IPS DF 6.9 (cell line): ENCODE results near the gene CHAC2.

Experiments used
- DNase-seq: peaks from one replicate; pipeline ENCODE4 v3.0.0-alpha.2; 2013; ENCODE audit warnings: low read depth, low spot score
- H3K27ac ChIP-seq: one replicate; pipeline ENCODE4 v1.5.1; 2013; ENCODE audit warnings: low read length, control low read depth
- H3K27me3 ChIP-seq: 2 replicates; pipeline ENCODE4 v1.6.1; 2013; ENCODE audit warnings: mild to moderate bottlenecking, low read length; ENCODE audit not compliant: control insufficient read depth, insufficient read depth
- H3K36me3 ChIP-seq: 2 replicates; pipeline ENCODE4 v1.6.1; 2013; ENCODE audit warnings: low read length; ENCODE audit not compliant: control insufficient read depth, insufficient read depth
- H3K4me1 ChIP-seq: 2 replicates; pipeline ENCODE4 v1.6.1; 2013; ENCODE audit warnings: low read length; ENCODE audit not compliant: control insufficient read depth, insufficient read depth
- H3K4me3 ChIP-seq: 2 replicates; pipeline ENCODE4 v1.5.1; 2013; ENCODE audit warnings: mild to moderate bottlenecking, low read length
- H3K9me3 ChIP-seq: 2 replicates; pipeline ENCODE4 v1.6.1; 2013; ENCODE audit warnings: low read length, inconsistent platforms; ENCODE audit not compliant: control insufficient read depth, insufficient read depth
- WGBS: extraction: QIAGEN DNeasy Blood & Tissue Kit; methylation state at CpG from one replicate; pipeline ENCODE4 v1.1.7; 2013; ENCODE audit warnings: mixed read lengths, missing lambda C conversion rate; ENCODE audit not compliant: insufficient read length, insufficient coverage; 5-methylcytosine and 5-hydroxymethylcytosine counted together

CHAC2 gene

DNA sequence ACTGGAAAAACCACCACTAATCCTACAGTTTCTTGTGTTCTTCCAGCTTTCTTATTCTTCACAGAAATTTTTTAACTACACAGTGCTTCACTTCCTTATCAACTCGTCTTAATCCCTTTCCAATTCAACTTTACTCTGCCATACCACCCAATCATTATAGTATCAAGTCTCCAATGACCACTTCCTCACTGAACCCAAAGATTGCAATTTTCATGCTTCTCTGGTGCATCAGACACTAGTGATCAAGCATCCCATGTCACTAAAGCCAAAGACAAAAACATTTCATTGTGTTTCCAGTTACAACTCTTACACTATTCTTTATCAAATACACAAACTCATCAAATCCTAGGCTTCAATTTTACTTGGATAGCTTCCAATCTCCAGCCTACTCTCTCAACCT, 9.5 kb downstream of the CHAC2 start:
- H3K4me1 ChIP-seq: no peaks in the 10 kb centered on the region
- H3K27ac ChIP-seq: no peak overlapping the region
- WGBS: 100% methylated on average over 1 of the region's 1 CpG
- no peaks in the 10 kb centered on the region for H3K36me3 ChIP-seq
- DNase-seq: no peak
- no peak overlapping the region for H3K4me3 ChIP-seq
- no peaks in the 10 kb centered on the region for H3K9me3 ChIP-seq
- no peaks in the 10 kb centered on the region for H3K27me3 ChIP-seq

DNA sequence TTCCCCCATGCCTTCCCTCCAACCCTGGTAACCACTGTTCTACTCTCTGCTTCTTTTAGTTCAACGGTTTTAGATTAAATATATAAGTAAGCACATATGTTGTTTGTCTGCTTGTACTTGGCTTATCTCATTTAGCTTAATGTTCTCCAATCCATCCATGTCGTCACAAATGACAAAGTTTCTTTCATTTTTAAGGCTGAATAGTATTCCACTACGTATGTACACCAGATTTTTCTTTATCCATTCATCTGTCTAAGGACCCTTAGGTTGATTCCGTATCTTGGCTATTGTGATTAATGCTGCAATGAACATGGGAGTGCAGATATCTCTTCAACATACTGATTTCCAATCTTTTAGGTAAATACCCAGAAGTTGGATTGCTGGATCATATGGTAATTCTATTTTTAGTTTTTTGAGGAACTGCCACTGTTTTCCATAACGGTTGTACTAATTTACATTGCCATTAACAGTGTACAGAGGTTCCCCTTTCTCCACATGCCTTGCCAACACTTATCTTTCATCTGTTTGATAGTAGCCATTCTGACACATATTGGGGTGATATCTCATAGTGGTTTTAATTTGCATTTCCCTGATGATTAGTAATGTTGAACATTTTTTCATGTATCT, 11.0 kb downstream of the CHAC2 start:
- H3K36me3 ChIP-seq: no peaks in the 10 kb centered on the region
- H3K27me3 ChIP-seq: no peaks in the 10 kb centered on the region
- no CpG with 5 or more reads among the region's 5 CpGs for WGBS
- H3K4me3 ChIP-seq: no peak overlapping the region
- no peak for DNase-seq
- H3K4me1 ChIP-seq: no peaks in the 10 kb centered on the region
- no peak overlapping the region for H3K27ac ChIP-seq
- H3K9me3 ChIP-seq: no peaks in the 10 kb centered on the region

DNA sequence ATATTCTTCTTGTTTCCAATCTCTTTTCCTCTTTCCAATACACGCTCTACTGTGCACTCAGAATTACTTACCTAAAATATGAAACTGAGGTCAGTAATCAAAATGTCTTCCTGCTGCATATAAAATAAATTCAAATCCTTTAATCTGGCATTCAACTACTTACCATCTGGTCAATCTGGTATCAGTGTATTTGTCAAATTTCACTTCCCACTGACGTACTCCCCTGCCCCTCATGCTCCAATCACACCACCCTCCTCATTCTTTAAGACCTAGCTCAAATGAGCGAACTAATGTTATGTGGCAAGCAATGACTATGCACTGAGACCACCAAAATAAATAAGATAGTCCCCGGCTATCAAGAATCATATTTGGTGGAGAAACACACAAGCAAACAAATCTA, 12.5 kb downstream of the CHAC2 start:
- Histone ChIP-seq H3K27me3 (no peaks in the 10 kb centered on the region), H3K36me3 (no peaks in the 10 kb centered on the region), H3K4me1 (no peaks in the 10 kb centered on the region), H3K27ac (no peak overlapping the region), H3K9me3 (no peaks in the 10 kb centered on the region), H3K4me3 (no peak overlapping the region)
- no CpG with 5 or more reads among the region's 4 CpGs for WGBS
- no peak for DNase-seq

- no CpG with 5 or more reads among the region's 8 CpGs for WGBS
- Histone ChIP-seq H3K4me1 (no peaks in the 10 kb centered on the region), H3K27me3 (no peaks in the 10 kb centered on the region), H3K36me3 (no peaks in the 10 kb centered on the region), H3K9me3 (no peaks in the 10 kb centered on the region), H3K4me3 (no peak overlapping the region), H3K27ac (no peak overlapping the region)
- DNase-seq: no peak
Observed at GRCh38 chr2:53782676-53783075, 15.1 kb downstream of the CHAC2 start.

DNA sequence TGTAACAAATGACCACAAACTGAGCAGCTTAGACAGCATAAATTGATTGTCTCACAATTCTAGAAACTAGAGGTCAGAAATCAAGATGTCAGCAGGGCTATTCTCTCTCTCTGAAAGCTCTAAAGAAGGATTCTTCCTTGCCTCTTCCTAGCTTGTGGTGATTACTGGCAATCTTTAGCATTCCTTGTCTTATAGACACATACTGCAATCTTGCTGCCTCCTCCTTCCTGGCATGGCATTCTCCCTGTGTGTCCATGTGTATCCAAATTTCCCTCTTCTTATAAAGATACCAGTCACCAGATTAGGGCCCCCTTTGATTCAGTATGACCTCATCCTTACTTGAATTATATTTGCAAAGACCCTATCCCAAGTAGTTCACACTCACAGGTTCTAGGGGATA, 16.8 kb downstream of the CHAC2 start:
- H3K4me1 ChIP-seq: no peaks in the 10 kb centered on the region
- H3K36me3 ChIP-seq: no peaks in the 10 kb centered on the region
- H3K27me3 ChIP-seq: no peaks in the 10 kb centered on the region
- no peaks in the 10 kb centered on the region for H3K9me3 ChIP-seq
- no peak for DNase-seq
- H3K27ac ChIP-seq: no peak overlapping the region
- no peak overlapping the region for H3K4me3 ChIP-seq

DNA sequence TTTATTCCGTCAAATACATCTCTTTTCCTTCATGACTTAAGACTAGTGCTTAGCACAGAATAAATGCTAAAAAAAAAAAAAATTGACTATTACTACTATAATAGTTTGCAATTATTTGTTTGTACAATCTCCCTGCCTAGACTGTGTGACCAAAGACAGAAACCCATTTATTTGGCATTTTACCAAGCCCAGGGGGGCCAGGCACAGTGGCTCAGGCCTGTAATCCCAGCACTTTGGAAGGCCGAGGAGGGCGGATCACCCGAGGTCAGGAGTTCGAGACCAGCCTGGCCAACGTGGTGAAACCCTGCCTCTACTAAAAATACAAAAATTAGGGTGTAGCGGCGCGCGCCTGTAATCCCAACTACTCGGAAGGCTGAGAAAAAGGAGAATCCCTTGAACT, 17.8 kb downstream of the CHAC2 start:
- Histone ChIP-seq H3K27ac (no peak overlapping the region), H3K4me3 (no peak overlapping the region), H3K4me1 (no peaks in the 10 kb centered on the region), H3K27me3 (no peaks in the 10 kb centered on the region), H3K36me3 (no peaks in the 10 kb centered on the region), H3K9me3 (no peaks in the 10 kb centered on the region)
- no peak for DNase-seq
- no CpG with 5 or more reads among the region's 11 CpGs for WGBS

DNA sequence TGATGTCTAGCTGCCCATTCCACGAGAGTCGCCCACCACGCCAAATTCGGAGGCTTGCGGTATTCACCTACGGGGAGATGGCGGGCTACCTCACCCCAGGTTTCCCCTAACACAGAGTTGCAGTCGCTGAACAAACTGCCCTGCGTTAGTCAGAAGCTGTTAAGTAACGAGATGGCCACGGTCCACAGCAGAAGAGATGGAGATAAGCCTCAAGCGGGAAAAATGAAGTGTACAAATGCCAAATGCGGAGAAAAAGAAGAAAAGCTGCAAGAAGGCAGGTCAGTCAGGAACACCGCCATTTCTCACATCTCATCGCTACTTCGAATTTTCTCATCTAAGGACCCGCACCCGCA, 18.7 kb downstream of the CHAC2 start:
- no CpG with 5 or more reads among the region's 18 CpGs for WGBS
- Histone ChIP-seq H3K27me3 (no peaks in the 10 kb centered on the region), H3K9me3 (no peaks in the 10 kb centered on the region), H3K4me1 (no peaks in the 10 kb centered on the region), H3K36me3 (no peaks in the 10 kb centered on the region), H3K4me3 (peak overlapping the region; percentile 90), H3K27ac (no peak overlapping the region)
- no peak for DNase-seq

DNA sequence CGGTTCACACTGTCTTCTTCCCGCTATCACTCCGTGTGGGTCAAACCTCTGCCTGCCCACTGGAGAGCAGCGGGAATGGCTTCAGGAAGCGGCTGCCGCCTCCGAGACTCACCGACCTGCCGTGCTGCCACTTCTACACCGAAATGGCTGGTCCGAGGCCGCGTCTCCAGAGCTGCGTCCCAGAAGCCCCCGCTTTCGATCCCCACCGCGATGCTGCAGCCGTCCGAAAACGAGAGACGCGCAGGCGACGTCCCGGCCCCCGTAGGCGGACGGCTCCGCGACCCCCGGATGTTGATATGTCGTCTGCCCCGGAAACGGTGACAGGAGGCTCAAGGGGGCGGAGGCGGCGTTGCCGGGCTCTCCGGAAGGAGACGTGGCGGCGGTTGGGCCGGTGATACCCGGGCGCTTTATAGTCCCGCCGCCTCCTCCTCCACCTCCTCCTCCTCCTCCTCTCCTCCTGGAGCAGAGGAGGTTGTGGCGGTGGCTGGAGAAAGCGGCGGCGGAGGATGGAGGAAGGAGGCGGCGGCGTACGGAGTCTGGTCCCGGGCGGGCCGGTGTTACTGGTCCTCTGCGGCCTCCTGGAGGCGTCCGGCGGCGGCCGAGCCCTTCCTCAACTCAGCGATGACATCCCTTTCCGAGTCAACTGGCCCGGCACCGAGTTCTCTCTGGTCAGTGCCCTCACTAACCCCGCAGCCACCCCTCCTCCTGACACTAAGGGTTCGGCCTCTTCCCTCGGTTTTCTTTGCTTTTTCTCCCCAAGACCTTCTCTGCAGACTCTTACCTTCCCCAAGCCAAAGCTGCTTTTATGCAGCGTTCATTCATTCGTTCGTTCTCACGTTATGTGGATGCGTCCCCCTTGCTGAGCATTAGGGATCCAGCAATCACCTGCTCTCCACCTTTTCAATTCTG, 19.4 kb downstream of the CHAC2 start, which contains the start of the genes ASB3 and ERLEC1:
Gene ASB3 (minus strand): TSS at position 249 of the 909 bp plus-strand sequence. CDS start 21,381 bp downstream, outside the sequence.
Gene ERLEC1 (plus strand): TSS at position 340 of the 909 bp plus-strand sequence. CDS start 167 bp downstream, at position 507.
- WGBS: no CpG with 5 or more reads among the region's 77 CpGs
- Histone ChIP-seq H3K27me3 (no peaks in the 10 kb centered on the region), H3K9me3 (no peaks in the 10 kb centered on the region), H3K4me1 (no peaks in the 10 kb centered on the region), H3K27ac (no peak within 1 kb of the TSS), H3K36me3 (no peaks in the 10 kb centered on the region), H3K4me3 (peak within 1 kb of the TSS; percentile 90)
- peak; percentile 72 for DNase-seq

GRCh38 chr2:53787614-53788289, 20.1 kb downstream of the CHAC2 start:
- WGBS: 100% methylated on average over 1 of the region's 17 CpGs
- H3K27ac ChIP-seq: no peak overlapping the region
- no peaks in the 10 kb centered on the region for H3K27me3 ChIP-seq
- no peaks in the 10 kb centered on the region for H3K9me3 ChIP-seq
- H3K4me1 ChIP-seq: no peaks in the 10 kb centered on the region
- DNase-seq: no peak
- H3K36me3 ChIP-seq: no peaks in the 10 kb centered on the region
- H3K4me3 ChIP-seq: peak overlapping the region; percentile 90

GRCh38 chr2:53793261-53793660, 25.7 kb downstream of the CHAC2 start:
- no CpG with 5 or more reads among the region's 3 CpGs for WGBS
- Histone ChIP-seq H3K4me1 (no peaks in the 10 kb centered on the region), H3K36me3 (no peaks in the 10 kb centered on the region), H3K27me3 (no peaks in the 10 kb centered on the region), H3K4me3 (no peak overlapping the region), H3K9me3 (no peaks in the 10 kb centered on the region), H3K27ac (no peak overlapping the region)
- DNase-seq: no peak
